Stimulated activated CD8-positive, alpha-beta memory T cell treated with anti-CD3 and anti-CD28 coated beads, Interleukin-15, amount 100 ng/mL, for 4 hours (primary cell): ENCODE data around the gene H2BK1.

Source experiments
- DNase-seq, 2 donors: peaks; one replicate each; pipeline ENCODE4 v3.0.0-alpha.2; 2020; ENCODE audit warnings: low read depth in 2 of 2

H2BK1 gene

DNA sequence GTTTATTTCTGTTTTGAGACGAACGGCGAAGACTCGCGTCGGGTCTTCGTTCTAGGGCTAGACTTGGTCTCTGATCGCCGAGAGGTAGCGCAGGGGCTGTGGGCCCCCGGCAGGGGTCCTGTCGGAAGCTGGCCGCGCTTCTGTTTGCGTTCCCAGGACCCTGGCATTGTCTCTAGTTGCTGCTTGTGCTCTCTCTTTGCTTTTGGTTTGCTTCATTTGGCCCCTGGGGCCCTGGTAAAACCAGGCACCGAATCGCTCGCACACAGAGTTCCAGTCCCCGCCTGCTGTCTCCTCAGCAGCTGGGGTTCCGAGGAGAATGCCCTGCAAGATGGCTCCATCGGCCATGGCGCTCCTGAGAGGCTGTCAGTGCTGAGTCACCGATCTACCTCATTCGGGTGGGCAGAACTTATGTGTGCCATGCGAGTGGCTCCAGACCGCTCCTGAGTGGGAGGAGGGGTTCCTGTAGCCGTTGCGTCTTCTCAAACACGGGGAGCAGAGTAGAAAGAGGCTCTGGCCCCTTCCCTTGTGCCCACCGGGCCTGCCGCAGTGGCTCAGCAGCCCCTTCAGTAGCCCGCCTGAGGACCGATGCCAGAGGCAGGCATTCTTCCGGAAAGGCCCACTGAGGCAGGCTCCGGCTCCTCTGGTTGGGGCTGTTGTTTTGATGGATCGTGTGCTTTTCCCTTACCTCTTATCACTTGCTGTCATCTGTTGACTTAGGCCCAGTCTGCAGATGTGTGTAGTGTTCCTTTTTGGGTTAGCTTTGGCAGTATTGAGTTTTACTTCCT, 22.8 kb upstream of the H2BK1 start:
- DNase-seq: peak; percentile 56 to 73

DNA sequence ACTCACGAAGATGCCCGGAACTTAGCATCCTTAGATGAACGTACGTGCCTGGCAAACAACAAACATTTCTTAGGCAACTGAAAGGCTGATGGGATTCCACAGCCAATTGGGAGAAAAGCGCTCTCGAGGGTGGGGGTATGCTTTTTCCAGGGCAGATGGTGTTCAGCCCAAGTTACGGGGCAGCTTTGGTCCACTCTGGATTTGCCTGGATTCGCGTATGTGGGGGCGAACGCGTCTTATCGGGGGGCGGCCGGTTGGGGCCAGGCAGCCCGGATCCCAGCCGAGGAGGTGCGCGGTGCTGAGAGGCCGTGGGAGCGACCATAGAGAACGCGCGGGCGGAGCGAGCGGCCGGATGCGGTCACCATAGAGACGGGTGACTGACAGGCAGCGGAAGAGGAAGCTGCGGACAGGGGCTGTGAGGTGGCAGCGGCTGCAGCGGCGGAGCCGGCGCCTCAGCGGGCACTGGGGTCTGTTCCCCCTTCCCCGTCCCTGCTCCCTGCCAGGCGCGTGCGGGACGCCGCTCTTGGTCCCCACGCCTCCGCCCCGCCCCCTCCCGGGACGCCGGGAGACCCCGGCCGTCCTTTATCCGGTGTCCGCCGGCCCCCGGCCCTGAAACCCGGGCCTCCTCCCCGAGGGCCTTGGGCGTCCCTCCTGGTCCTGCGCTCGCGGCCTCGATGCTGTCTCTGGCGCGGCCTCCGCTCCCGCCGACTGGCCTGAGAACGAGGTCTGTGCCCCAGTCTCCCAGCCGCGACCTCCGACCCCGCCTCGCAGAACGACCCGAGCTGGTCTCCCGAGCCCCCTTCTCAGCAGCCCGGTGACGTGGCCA, 22.0 kb upstream of the H2BK1 start, which contains the start of gene CHPF2:
TSS of gene CHPF2 (plus strand) at position 393 of the 826 bp plus-strand sequence. CDS start 1,529 bp downstream, outside the sequence.
- DNase-seq: peak; percentile 77 to 82

DNA sequence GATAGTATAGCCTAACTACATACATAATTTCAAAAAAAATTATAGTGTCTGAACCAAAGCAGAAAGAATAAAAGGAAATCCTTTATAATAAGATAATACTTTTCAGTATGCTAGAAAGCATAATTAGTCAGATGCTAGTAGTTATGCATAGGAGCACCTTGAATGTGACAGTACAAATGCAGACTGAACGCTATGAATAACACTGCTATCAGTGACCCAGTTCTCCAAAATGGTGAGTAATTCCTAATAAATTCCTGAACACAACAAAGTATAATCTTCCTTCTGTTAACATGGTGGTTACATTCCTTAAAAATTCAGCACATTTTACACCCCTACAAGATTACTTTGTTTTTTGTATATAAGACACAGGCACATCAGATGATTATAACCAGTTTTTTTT, 20.8 kb upstream of the H2BK1 start:
- DNase-seq: no peak

DNA sequence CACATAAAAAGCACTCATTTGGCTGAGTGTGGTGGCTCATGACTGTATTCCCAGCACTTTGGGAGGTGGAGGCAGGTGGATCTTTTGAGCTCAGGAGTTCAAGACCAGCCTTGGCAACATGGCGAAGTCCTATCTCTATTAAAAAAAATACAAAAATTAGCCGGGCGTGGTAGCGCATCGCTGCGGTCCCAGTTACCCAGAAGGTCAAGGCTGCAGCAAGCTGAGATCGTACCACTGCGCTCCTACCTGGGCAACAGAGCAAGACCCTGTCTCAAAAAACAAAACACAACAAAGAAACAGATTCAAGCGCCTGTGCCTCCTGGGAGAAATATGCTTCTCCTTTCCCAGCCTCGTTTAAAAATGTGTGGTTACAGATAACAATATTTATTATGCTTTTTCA, 19.0 kb upstream of the H2BK1 start:
- no peak for DNase-seq

DNA sequence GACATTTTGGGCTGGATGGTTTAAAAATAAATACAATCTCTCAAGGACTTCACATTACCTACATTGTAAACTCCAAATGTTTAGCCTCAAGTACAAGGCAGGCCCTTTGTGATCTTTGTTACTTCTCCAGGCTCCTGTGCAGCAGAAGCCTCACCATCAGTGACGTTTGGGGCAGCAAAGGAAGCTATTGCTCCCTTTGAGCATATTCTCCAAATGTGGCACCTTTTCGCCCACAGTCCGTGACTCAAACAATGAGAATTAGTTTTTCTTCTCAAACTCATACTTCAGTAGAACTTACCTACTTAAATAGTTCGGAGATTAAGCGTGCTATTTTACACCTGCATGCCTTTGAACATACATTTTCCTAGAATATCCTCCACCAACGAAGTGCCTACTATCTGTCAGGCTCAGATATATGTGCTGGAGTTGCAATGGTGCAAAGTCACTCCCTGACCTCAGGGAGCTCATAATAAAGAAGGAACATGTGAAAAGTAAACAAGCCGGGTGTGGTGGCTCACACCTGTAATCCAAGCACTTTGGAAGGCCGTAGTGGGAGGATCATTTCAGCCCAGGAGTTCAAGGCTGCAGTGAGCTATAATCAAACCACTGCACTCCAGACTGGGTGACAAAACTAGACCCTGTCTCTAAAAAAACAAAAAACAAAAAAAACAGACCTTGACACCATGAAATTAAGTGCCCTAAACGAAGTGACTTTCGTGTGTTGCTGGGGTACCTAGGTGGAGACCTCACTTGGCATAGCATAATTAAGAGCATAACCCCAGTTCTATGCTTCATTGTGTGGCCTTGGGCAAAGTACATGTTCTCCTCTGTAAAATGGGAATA, 18.0 kb upstream of the H2BK1 start:
- no peak for DNase-seq

DNA sequence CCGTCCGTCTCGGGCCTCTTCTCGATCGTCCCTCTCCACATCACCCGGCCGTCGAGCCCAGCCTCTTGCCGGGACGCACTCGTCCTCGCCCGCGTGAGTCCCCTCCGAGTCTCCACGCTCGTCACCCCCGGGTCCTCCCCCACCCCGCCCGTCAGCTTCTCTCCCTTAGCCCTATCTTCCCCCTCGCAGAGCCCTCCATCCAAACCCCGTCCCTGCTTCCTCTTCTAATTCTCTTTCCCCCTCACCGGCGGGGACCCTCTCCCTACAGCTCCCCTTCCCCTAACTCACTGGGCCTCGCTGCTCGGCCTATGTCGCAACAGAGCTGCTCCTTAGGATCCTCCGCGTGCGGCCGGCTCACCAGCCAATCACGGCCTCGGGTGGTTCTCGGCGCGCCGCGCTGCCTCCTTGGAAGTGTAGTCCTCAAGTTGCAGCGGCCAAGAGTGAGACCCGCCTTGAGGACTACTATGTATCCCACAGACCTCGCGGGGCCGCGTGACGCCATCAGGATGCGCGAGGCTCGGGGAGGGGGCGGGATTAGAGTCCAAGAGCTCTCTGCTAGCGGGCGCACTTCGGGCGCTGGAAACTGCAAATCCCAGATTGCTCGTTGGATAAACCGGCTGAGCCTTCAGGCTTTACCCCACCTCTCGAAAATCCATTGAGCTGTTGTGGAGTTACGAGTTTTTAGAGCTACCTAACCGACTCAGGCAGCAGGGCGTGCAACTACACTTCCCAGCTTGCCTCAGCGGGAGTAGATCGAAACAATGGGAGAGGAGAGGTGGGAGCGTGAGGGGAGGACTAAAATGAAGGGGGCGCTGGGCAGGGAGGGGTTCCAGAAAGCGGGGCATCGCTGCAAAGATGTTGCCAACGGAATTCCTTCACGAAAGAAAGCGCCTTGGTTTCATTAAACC, 16.8 kb upstream of the H2BK1 start, which contains the start of gene ABCF2:
TSS of gene ABCF2 (minus strand) at position 331 of the 908 bp plus-strand sequence. CDS start 747 bp downstream, outside the sequence.
- peak; percentile 96 to 98 for DNase-seq

DNA sequence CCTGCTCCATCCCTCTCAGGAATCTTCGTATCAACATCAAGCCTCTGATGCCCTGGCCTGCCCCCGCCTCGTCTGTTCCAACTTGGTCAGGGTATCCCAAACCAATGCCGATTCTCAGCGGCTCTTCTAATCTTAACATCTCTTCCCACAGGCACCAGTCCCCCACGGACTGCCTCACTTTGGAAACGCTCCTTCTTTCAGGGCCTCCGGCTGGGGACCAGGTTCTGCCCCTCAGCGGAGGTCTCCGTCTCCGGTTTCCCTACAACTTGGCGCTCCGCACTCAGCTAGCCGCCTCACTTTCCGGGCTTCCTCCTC, 16.2 kb upstream of the H2BK1 start:
- no peak for DNase-seq

DNA sequence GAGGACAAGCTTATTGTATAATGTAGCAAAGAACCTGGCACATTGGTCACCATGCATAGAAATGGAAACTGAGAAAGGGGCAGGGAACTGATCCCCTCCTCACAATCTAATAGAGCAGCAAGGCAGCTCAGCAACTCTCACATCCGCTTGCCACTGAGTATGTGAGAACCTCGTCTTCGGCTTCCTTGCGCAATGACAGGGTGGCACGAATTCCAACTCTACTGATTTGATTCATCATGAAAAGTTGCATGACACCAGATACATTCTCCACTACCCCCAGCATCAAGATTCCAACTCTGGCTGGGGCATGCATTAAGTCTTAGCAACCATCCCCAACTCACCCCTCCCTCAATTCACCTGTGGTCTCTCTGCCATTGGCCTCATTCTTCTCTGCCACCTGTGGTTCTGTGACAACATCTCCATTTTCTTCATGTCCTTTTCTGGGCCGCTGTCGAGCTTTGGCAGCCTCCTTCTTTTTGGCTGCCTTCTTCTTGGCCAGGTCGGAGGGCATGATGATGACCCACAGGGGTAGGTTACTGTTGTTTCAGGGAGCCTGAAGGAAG, 15.7 kb upstream of the H2BK1 start:
- DNase-seq: no peak

DNA sequence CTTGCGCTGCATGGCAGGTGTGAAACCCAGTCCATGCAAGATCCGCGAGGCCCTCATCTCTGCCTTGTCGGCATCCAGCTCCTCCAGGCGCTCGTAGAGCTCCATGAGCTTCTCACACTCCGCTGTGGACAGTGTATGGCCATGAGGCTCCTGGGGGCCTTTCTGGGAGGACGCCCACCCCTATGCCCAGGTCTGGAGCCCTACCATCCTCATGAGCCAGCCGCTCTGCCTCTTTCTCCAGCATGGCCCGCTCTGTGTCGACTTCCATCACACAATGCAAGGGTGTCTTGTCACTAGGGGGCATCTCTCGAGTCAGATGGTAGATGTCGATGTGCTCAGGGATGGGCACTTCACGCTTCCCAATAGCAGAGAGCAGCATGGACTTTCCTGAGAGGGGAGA, 13.4 kb upstream of the H2BK1 start:
- DNase-seq: no peak

DNA sequence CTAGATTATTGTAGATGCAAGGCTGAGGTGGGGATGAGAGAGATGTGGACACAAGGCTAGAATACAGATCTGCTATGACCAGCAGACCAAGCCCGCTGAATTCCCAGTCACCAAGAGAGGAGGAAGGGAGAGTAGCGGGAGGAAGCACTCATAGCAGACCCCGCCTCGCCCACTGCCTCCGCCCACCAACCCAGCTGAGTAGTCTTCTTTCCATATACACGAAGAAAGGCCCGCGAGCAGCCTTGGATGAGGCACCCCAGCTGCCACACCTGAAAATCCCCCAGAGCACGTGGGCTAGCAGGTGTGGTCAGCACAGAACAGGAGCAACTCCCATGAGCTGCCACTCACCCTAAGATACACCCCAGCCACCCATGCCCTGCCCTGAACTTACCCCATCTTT, 7.9 kb upstream of the H2BK1 start:
- DNase-seq: no peak

DNA sequence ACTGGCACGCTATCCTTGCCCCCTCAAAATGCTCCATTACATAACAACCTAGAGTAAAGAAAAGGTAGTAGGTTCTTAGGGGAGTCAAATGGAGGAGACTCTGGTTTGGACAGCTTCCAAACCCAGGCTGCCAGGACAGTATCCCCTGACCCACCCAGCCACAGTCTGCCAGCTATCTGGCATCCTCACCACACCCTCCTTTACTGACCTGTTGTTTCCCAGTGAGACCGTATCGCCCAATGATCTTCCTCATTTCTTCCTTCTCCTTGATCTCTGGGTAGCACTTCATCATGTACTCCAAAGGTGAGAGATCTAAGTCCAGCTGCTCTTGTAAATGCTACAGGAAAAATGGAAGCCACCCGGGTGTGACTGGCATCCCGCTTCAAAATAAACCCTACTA, 5.1 kb upstream of the H2BK1 start:
- no peak for DNase-seq

DNA sequence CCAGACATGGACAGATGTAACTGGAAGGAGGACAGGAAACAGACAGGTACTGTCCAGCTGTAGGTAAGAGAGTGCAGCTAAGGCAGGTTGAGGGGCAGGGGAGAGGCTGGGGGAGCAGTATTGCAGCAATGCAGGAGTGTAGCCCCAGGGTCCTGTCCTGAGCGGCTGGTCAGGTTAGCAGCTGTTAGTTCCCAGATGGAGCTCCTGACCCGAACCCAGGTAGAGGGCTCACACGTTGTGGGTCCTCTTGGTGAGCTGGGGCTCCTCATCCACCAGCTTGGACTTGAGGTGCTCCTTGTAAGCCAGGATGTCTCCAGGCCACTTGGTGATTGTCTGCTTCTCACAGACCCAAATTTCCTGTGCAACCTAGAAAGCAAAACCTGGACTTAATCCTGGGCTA, 3.5 kb upstream of the H2BK1 start:
- DNase-seq: no peak

DNA sequence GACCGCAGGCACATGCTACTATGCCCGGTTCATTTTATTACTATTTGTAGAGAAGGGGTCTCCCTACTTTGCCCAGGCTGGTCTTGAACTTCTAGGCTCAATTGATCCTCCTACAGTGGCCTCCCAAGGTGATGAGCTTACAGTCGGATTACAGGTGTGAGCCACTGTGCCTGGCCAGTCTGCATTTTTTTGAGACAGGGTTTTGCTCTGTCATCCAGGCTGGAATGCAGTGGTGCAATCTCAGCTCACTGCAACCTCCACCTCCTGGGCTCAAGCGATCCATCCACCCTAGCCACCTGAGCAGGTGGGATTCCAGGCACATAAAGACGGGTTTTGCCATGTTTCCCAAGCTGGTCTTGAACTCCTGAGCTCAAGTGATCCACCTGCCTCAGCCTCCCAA, 2.3 kb upstream of the H2BK1 start:
- no peak for DNase-seq

DNA sequence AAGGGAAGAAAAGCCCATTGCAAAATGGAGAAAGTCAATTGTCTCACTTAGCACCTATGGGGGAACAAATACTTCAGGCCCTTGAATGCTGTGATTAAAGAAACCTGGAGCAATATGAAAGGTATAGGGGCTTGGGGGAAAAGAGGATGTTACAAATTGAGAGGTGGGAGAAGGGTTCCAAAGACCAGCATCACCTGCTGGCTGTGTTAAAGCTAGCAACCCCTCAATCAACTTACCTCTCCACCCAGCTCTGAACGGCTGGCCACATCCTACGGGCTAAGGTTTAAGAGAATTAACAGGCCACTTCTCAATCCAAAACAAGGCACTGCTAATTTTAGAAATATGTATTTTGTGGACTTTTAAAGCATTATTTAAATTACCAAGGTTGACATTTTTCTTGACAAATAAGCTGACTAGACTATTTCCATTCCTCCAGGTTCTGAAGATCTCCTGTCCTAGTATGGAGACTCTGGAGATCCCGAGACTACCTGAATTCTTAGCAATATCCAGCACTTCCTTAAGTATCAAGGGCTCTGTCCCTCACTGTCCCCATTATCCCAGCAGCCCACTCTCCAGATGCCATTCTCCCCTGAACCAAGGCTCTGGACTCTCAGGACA, 976 bp upstream of the H2BK1 start:
- no peak for DNase-seq

DNA sequence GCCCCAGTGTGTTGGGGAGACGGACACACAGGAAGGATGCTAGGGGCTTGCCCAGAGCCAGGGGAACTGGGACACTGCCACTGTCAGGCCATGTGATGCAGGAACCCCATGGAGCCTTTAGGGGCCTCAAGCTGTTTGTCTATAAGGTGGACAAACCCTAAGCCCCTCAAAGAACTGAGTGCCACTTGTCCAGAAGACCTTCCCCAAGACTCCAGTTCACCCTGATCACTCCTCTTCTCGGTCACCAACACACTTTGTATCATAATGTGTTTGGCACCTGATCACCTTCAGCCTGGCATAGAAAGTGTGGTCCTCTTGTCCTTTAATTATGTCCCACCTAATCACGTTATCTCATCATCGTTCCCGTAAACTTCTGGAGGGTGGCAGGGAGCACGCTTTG, 700 bp downstream of the H2BK1 start:
- DNase-seq: no peak

DNA sequence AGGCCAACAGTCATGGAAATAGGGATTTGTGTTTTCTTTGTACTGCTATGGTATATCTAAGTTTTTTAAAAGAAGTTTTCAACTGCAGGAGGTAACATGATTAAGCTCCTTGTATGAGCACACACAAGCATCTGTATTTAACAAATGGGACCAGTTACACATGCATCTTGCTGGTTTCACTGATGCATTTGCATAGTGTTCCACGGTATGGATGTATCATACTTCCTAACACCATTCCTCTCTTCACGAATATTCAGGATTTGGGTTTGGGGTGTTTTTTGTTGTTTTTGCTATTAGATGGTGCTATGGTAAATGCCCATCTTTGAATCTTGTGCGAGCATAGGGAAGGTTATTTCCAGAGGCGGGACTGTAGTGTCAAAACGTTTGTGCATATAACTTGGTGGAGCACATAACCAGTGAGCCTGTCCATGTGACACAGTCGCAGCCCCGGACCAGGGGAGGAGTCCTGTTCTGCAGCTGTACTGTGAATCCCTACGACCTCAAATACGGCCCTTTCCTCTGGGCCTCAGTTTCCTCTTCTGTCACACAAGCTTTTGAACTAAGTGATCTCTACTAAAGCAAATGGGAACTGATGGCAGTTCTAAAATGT, 1.9 kb downstream of the H2BK1 start:
- no peak for DNase-seq

DNA sequence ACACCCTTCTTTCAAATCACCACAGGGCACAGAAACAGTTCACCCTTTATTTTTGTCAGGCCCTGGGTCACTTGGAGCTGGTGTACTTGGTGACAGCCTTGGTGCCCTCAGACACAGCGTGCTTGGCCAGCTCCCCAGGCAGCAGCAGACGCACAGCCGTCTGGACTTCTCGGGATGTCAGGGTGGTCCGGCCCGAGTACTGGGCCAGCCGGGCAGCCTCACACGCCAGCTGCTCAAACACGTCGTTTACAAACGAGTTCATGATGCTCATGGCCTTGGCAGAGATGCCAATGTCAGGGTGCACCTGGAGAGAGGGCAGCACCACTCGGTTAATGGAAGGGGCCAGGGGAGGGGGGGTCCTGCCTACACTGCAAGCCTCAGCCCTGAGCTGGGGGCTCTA, 2.5 kb downstream of the H2BK1 start:
- DNase-seq: no peak

DNA sequence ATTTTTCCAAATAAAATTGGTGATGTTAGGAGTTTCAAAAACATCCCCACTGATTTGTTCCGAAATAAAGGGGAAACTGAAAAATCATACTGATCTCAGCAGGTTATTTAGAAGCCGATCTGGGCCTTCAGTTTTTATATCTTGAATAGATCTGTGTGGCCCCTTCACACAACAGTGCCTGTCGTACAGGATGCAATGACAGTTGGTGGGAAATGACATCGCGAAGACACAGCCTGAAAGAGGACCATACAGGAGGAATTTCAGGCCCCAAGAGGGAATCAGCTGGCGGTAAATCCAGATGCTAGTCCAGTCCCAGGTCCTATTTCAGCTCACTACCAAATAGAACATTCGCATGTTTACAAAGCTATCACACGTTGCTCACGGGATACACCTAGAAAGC, 3.0 kb downstream of the H2BK1 start:
- DNase-seq: no peak

DNA sequence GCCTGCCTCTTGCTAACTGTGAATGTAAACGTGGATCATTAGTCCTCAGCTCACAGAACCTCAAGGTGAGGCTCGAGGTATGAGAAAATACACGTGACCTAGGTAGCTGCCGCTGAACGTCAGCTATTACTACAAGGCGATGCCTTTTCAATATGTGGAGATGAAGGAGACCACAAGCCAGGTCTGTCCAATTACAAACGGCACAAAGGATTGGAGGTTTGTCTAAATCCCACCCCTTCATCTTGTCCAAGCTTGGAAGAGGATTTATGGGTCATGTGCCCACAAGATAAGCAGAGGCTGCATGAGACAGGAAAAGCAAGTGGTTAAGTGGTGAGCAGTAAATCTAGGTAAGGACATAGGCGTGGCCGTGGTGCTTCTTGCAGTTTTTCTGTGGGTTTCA, 3.4 kb downstream of the H2BK1 start:
- DNase-seq: no peak

DNA sequence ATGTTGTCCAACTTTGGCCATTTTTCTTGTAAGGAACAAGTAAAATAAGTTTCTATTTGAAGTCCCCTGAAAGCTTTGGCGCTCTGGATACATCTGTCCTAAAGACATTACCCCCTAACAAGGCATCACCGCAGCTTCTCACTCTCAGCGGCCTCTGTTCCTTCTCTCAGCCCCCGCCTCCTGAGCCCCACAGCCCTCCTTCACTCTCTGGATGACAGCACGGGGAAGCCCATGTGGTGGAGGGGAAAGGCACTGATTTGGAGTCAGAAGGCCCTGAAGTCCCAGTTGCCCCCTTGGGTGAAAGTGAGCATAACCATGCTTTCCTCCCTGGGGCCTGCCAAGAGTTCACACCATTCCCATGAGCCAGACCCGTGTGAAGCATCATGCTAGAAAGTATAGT, 4.6 kb downstream of the H2BK1 start:
- no peak for DNase-seq
